Measurements from ENCODE around the gene SH3RF3. TPM values are rescaled to one million over a fixed set of nuclear protein-coding genes. Genes with fewer than 3 reads are reported as not detected.
A peak's percentile ranks its signal among the peaks of the same experiment; 100 is the strongest.

SH3RF3 gene
- total and polyA plus RNA-seq, 2 donors (not counting 1 experiment from before 2014, with no cell fraction given): 8.3 to 10.1 TPM

- peaks cover 81% of the 10 kb centered on the region for H3K79me2 ChIP-seq (ENCODE audit: control insufficient read depth, insufficient read depth, low read length)
Observed at GRCh38 chr2:109148117-109148746, 19.2 kb downstream of the SH3RF3 start.

GRCh38 chr2:109148991-109149645, 20.1 kb downstream of the SH3RF3 start:
- Histone ChIP-seq H4K20me1 (ENCODE audit: control insufficient read depth, extremely low read depth, insufficient read depth, low read length) (peaks cover 1% of the 10 kb centered on the region), H3K4me1 (ENCODE audit: control insufficient read depth, extremely low read depth, insufficient read depth, low read length) (peaks cover 8% of the 10 kb centered on the region), H3K9me3 (ENCODE audit: control insufficient read depth, insufficient read depth, low read depth, low read length) (no peaks in the 10 kb centered on the region), H2AFZ (ENCODE audit: low read length) (no peak overlapping the region), H3K36me3 (ENCODE audit: control insufficient read depth, insufficient read depth, low read length) (no peaks in the 10 kb centered on the region), H3K27ac (ENCODE audit: insufficient read depth, low read length) (no peak overlapping the region), H3K27me3 (ENCODE audit: control insufficient read depth, insufficient read depth, low read length) (no peaks in the 10 kb centered on the region), H3K4me3 (replicated peaks in 1 of 4; ENCODE audit: control extremely low read depth in 1 of 4, insufficient read depth in 1 of 4, low read depth in 3 of 4, low read length in 4 of 4) (no peak overlapping the region), H3K79me2 (ENCODE audit: control insufficient read depth, insufficient read depth, low read length) (peaks cover 80% of the 10 kb centered on the region), H3K4me2 (ENCODE audit: extremely low read depth, insufficient read depth, low read length) (no peak overlapping the region), H3K9ac (ENCODE audit: insufficient read depth, low read length) (no peak overlapping the region)
- DNase-seq (ENCODE audit: low read depth in 2 of 2): no peak
- no peak for TF ChIP-seq CTCF (conservative IDR thresholded peaks at IDR 0.05 in 1 of 2, IDR thresholded peaks at IDR 0.05 in 1 of 2; ENCODE audit: low read depth in 1 of 2, low read length in 2 of 2)
- TF ChIP-seq EZH2 (IDR thresholded peaks at IDR 0.05; ENCODE audit: low read length, missing control alignments): no peak

More at GRCh38 chr2:109148117-109148746, 19.2 kb downstream of the SH3RF3 start:
- peak overlapping the region; percentile 38 for H3K4me2 ChIP-seq (ENCODE audit: extremely low read depth, insufficient read depth, low read length)
- H3K27ac ChIP-seq (ENCODE audit: insufficient read depth, low read length): no peak overlapping the region
- no peak overlapping the region for H3K9ac ChIP-seq (ENCODE audit: insufficient read depth, low read length)
- H3K9me3 ChIP-seq (ENCODE audit: control insufficient read depth, insufficient read depth, low read depth, low read length): no peaks in the 10 kb centered on the region
- H3K36me3 ChIP-seq (ENCODE audit: control insufficient read depth, insufficient read depth, low read length): no peaks in the 10 kb centered on the region
- peaks cover 8% of the 10 kb centered on the region for H3K4me1 ChIP-seq (ENCODE audit: control insufficient read depth, extremely low read depth, insufficient read depth, low read length)
- no peaks in the 10 kb centered on the region for H3K27me3 ChIP-seq (ENCODE audit: control insufficient read depth, insufficient read depth, low read length)
- DNase-seq (ENCODE audit: low read depth in 2 of 2): no peak
- TF ChIP-seq EZH2 (IDR thresholded peaks at IDR 0.05; ENCODE audit: low read length, missing control alignments): no peak
- no peak for TF ChIP-seq CTCF (conservative IDR thresholded peaks at IDR 0.05 in 1 of 2, IDR thresholded peaks at IDR 0.05 in 1 of 2; ENCODE audit: low read depth in 1 of 2, low read length in 2 of 2)
- H4K20me1 ChIP-seq (ENCODE audit: control insufficient read depth, extremely low read depth, insufficient read depth, low read length): peaks cover 3% of the 10 kb centered on the region
- H3K4me3 ChIP-seq (replicated peaks in 1 of 4; ENCODE audit: control extremely low read depth in 1 of 4, insufficient read depth in 1 of 4, low read depth in 3 of 4, low read length in 4 of 4): no peak overlapping the region
- no peak overlapping the region for H2AFZ ChIP-seq (ENCODE audit: low read length)

GRCh38 chr2:109150559-109150958, 21.6 kb downstream of the SH3RF3 start:
- Histone ChIP-seq H3K36me3 (ENCODE audit: control insufficient read depth, insufficient read depth, low read length) (no peaks in the 10 kb centered on the region), H3K4me3 (replicated peaks in 1 of 4; ENCODE audit: control extremely low read depth in 1 of 4, insufficient read depth in 1 of 4, low read depth in 3 of 4, low read length in 4 of 4) (no peak overlapping the region), H3K9me3 (ENCODE audit: control insufficient read depth, insufficient read depth, low read depth, low read length) (no peaks in the 10 kb centered on the region), H3K79me2 (ENCODE audit: control insufficient read depth, insufficient read depth, low read length) (peaks cover 78% of the 10 kb centered on the region), H3K4me2 (ENCODE audit: extremely low read depth, insufficient read depth, low read length) (no peak overlapping the region), H4K20me1 (ENCODE audit: control insufficient read depth, extremely low read depth, insufficient read depth, low read length) (peaks cover 1% of the 10 kb centered on the region), H3K9ac (ENCODE audit: insufficient read depth, low read length) (no peak overlapping the region), H3K4me1 (ENCODE audit: control insufficient read depth, extremely low read depth, insufficient read depth, low read length) (peaks cover 8% of the 10 kb centered on the region), H2AFZ (ENCODE audit: low read length) (no peak overlapping the region), H3K27ac (ENCODE audit: insufficient read depth, low read length) (no peak overlapping the region), H3K27me3 (ENCODE audit: control insufficient read depth, insufficient read depth, low read length) (no peaks in the 10 kb centered on the region)
- TF ChIP-seq EZH2 (IDR thresholded peaks at IDR 0.05; ENCODE audit: low read length, missing control alignments): no peak
- TF ChIP-seq CTCF (conservative IDR thresholded peaks at IDR 0.05 in 1 of 2, IDR thresholded peaks at IDR 0.05 in 1 of 2; ENCODE audit: low read depth in 1 of 2, low read length in 2 of 2): no peak
- no peak for DNase-seq (ENCODE audit: low read depth in 2 of 2)

Data from fibroblast of lung (primary cell).